Spleen (tissue), 11 donors: ENCODE data around the gene STRIT1. TPM values are rescaled to one million over a fixed set of nuclear protein-coding genes. Genes with fewer than 3 reads are reported as not detected.

Experiments used
- DNase-seq: peaks from one replicate; pipeline ENCODE4 v3.0.0-alpha.2; 2020
- H3K27ac ChIP-seq, 8 donors: fragments of 200-600 bp; sonication (generic) in 7 of 8; 1 replicate in 4 of 8; 2 replicates in 4 of 8; pipeline versions ENCODE4 v1.5.0 to v1.8.0; 2016 to 2021; ENCODE audit warnings: inconsistent platforms in 4 of 8, mild to moderate bottlenecking in 4 of 8, moderate library complexity in 1 of 8
- H3K27me3 ChIP-seq, 7 donors: fragments of 200-600 bp; sonication (generic) in 6 of 7; replicated peaks in 1 of 7; 1 replicate in 4 of 7; 2 replicates in 3 of 7; pipeline versions ENCODE4 v1.5.0 to v1.8.0; 2016 to 2021; ENCODE audit warnings: inconsistent platforms in 3 of 7, mild to moderate bottlenecking in 1 of 7
- H3K36me3 ChIP-seq, 6 donors: fragments of 200-600 bp; sonication (generic) in 5 of 6; 1 replicate in 4 of 6; 2 replicates in 2 of 6; pipeline versions ENCODE4 v1.5.0 to v1.8.0; 2016 to 2021; ENCODE audit warnings: inconsistent platforms in 2 of 6
- H3K4me1 ChIP-seq, 6 donors: fragments of 200-600 bp; sonication (generic) in 5 of 6; 1 replicate in 3 of 6; 2 replicates in 3 of 6; pipeline versions ENCODE4 v1.5.0 to v1.8.0; 2016 to 2021; ENCODE audit warnings: inconsistent platforms in 3 of 6
- H3K4me3 ChIP-seq, 8 donors: fragments of 200-600 bp; sonication (generic) in 7 of 8; 1 replicate in 4 of 8; 2 replicates in 4 of 8; pipeline versions ENCODE4 v1.5.0 to v1.8.0; 2016 to 2021; ENCODE audit warnings: inconsistent platforms in 4 of 8, mild to moderate bottlenecking in 4 of 8, moderate library complexity in 2 of 8
- H3K9me3 ChIP-seq, 8 donors: fragments of 200-600 bp; sonication (generic) in 7 of 8; 1 replicate in 4 of 8; 2 replicates in 4 of 8; pipeline versions ENCODE4 v1.5.0 to v1.8.0; 2016 to 2021; ENCODE audit warnings: inconsistent platforms in 4 of 8
- CTCF ChIP-seq, 11 experiments: fragments of 200-600 bp in 7 of 11; fragments of 450-650 bp in 4 of 11; sonication (generic) in 4 of 11; IDR thresholded peaks in 8 of 11; conservative IDR thresholded peaks in 3 of 11; 1 replicate in 7 of 11; 2 replicates in 4 of 11; pipeline versions ENCODE4 v1.4.0 to v1.8.0; 2016 to 2021; ENCODE audit warnings: antibody characterized with exemption in 11 of 11, inconsistent platforms in 4 of 11, mild to moderate bottlenecking in 1 of 11
- POLR2A ChIP-seq, 3 donors: fragments of 450-650 bp; IDR thresholded peaks; one replicate each; pipeline ENCODE4 v1.5.1; 2017; ENCODE audit warnings: antibody characterized with exemption in 3 of 3, mild to moderate bottlenecking in 1 of 3
- POLR2AphosphoS5 ChIP-seq, 3 donors: sonication (generic); formaldehyde crosslinking; IDR thresholded peaks; one replicate each; pipeline ENCODE4 v1.5.1; 2017; ENCODE audit warnings: antibody characterized with exemption in 3 of 3
- WGBS, 5 donors: extraction: QIAGEN DNeasy Blood & Tissue Kit in 3 of 5; methylation state at CpG; one replicate each; pipeline versions ENCODE4 v1.1.5 to v1.1.7; 2013 to 2018; 5-methylcytosine and 5-hydroxymethylcytosine counted together
- intact Hi-C: fragments of 100-400 bp; cut with DNase I; formaldehyde crosslinking; loops from one replicate; pipeline ENCODE4 v1.15.0; 2023; ENCODE audit warnings: low total_unique reads
- polyA plus RNA-seq, 3 donors: library from polyadenylated mRNA; stranded (reverse); fragments of 200-250 nt; gene quantifications; one replicate each; pipeline ENCODE4 v1.2.1, GENCODE V29; 2013
- total RNA-seq, 7 donors: library from RNA; depleted of rRNA in 3 of 7; stranded (reverse); fragments of >200 nt in 3 of 7; fragmentation: NEBNext Ultra II Directional in 4 of 7; extraction: Animal tissue kit (Norgen Biotek cat#: 25700) in 4 of 7; gene quantifications; one replicate each; pipeline versions ENCODE4 v1.1.0 to v1.2.1, GENCODE V29; 2016 to 2021
- donor health status: healthy with polysubstance abuse.
- donor health status: DM: no; HTN: no; CAD: no; lungs with moderate emphysema.
- donor health status: DM: no; HTN: no; CAD: no.
- donor health status: Bipolar disorder and iron deficiency.
- donor health status: healthy.
- donor health status: DM: no; HTN: no; CAD: no.
- donor health status: DM: yes; HTN: yes; CAD: no.

Gene STRIT1
- total and polyA plus RNA-seq, 10 donors, result 0.43 TPM; not detected in 9

GRCh38 chr3:155242342-155242741 is 51.1 kb downstream of the STRIT1 start:
- no peaks in the 10 kb centered on the region for H3K4me1 ChIP-seq
- no peak for DNase-seq
- no peaks in the 10 kb centered on the region for H3K9me3 ChIP-seq
- H3K4me3 ChIP-seq, result no peak overlapping the region
- H3K27ac ChIP-seq, result no peak overlapping the region
- no peaks in the 10 kb centered on the region for H3K36me3 ChIP-seq
- no peak for TF ChIP-seq CTCF (IDR thresholded peaks at IDR 0.05 in 8 of 11, conservative IDR thresholded peaks at IDR 0.05 in 3 of 11)
- TF ChIP-seq POLR2A (IDR thresholded peaks at IDR 0.05), result no peak
- intact Hi-C loops, result no loop called here
- no peaks in the 10 kb centered on the region for H3K27me3 ChIP-seq

GRCh38 chr3:155241579-155241978 is 51.9 kb downstream of the STRIT1 start:
- 73 to 88% (median 83%) methylated on average over 4 of the region's 4 CpGs for WGBS, 5 donors
- no peak overlapping the region for H3K4me3 ChIP-seq
- DNase-seq, result no peak
- no peaks in the 10 kb centered on the region for H3K9me3 ChIP-seq
- no peak overlapping the region for H3K27ac ChIP-seq
- H3K36me3 ChIP-seq, result no peaks in the 10 kb centered on the region
- intact Hi-C loops, result no loop called here
- no peaks in the 10 kb centered on the region for H3K27me3 ChIP-seq
- TF ChIP-seq CTCF (IDR thresholded peaks at IDR 0.05 in 8 of 11, conservative IDR thresholded peaks at IDR 0.05 in 3 of 11), result no peak
- TF ChIP-seq POLR2A (IDR thresholded peaks at IDR 0.05), result no peak
- TF ChIP-seq POLR2AphosphoS5 (IDR thresholded peaks at IDR 0.05), result no peak
- no peaks in the 10 kb centered on the region for H3K4me1 ChIP-seq

Other genes starting within 250 kb of the STRIT1 start
- 10 to 100 TPM in 6 of 7 donors, 1 to 10 TPM in 1; 4.2 to 43.2 (median 17.2) TPM for gene MME, start 213.4 kb downstream of the STRIT1 start, total RNA-seq
- gene MME, start 213.4 kb downstream of the STRIT1 start, polyA plus RNA-seq, result 1 to 10 TPM in 2 of 3 donors, under 1 TPM in 1; 0.50 to 2.2 (median 1.3) TPM